Astrocyte (in vitro differentiated cells and primary cell): Measurements from ENCODE around the gene TINAG. TPM values are rescaled to one million over a fixed set of nuclear protein-coding genes. Genes with fewer than 3 reads are reported as not detected.
A peak's percentile ranks its signal among the peaks of the same experiment; 100 is the strongest.

Experiments used
- DNase-seq: peaks from one replicate; pipeline ENCODE4 v3.0.0-alpha.2; 2010; ENCODE audit warnings: low read depth
- FAIRE-seq: peaks from 2 replicates; lab custom pipeline; 2011; peaks lifted over from hg19 to GRCh38; lab: Jason Lieb, UNC
- H2AFZ ChIP-seq: 2 replicates; pipeline ENCODE4 v1.6.0; 2012; ENCODE audit warnings: low read depth, low read length, inconsistent platforms
- H3K27ac ChIP-seq: 2 replicates; pipeline ENCODE4 v1.5.1; 2011; ENCODE audit warnings: low read depth, low read length, inconsistent platforms
- H3K27me3 ChIP-seq: 2 replicates; pipeline ENCODE4 v1.6.0; 2011; ENCODE audit warnings: low read length, inconsistent platforms; ENCODE audit not compliant: insufficient read depth
- H3K36me3 ChIP-seq: 2 replicates; pipeline ENCODE4 v1.5.1; 2011; ENCODE audit warnings: low read length, inconsistent platforms; ENCODE audit not compliant: insufficient read depth
- H3K4me1 ChIP-seq: 2 replicates; pipeline ENCODE4 v1.5.1; 2011; ENCODE audit warnings: low read length, inconsistent platforms; ENCODE audit not compliant: insufficient read depth
- H3K4me2 ChIP-seq: 2 replicates; pipeline ENCODE4 v1.6.0; 2012; ENCODE audit warnings: low read length, inconsistent platforms
- H3K4me3 ChIP-seq: 2 replicates; pipeline ENCODE4 v1.5.1; 2011; ENCODE audit warnings: low read depth, mild to moderate bottlenecking, low read length, inconsistent platforms; ENCODE audit not compliant: insufficient read depth
- H3K79me2 ChIP-seq: 2 replicates; pipeline ENCODE4 v1.6.0; 2012; ENCODE audit warnings: mild to moderate bottlenecking, low read length, inconsistent platforms; ENCODE audit not compliant: insufficient read depth
- H3K9ac ChIP-seq: 2 replicates; pipeline ENCODE4 v1.6.0; 2012; ENCODE audit warnings: mild to moderate bottlenecking, low read length, inconsistent platforms
- H3K9me3 ChIP-seq: 2 replicates; pipeline ENCODE4 v1.5.1; 2012; ENCODE audit warnings: low read depth, mild to moderate bottlenecking, low read length, inconsistent platforms; ENCODE audit not compliant: insufficient read depth
- H4K20me1 ChIP-seq: 2 replicates; pipeline ENCODE4 v1.6.0; 2012; ENCODE audit warnings: low read length, inconsistent platforms; ENCODE audit not compliant: insufficient read depth
- H3K27ac Mint-ChIP-seq: one replicate; pipeline ENCODE4 v1.8.0; 2021; ENCODE audit warnings: mild to moderate bottlenecking, mixed read lengths; ENCODE audit not compliant: unreplicated experiment
- H3K27me3 Mint-ChIP-seq: one replicate; pipeline ENCODE4 v1.8.0; 2021; ENCODE audit warnings: low read depth, mixed read lengths; ENCODE audit not compliant: unreplicated experiment
- H3K36me3 Mint-ChIP-seq: one replicate; pipeline ENCODE4 v1.8.0; 2021; ENCODE audit warnings: low read depth, mixed read lengths; ENCODE audit not compliant: unreplicated experiment
- H3K4me1 Mint-ChIP-seq: one replicate; pipeline ENCODE4 v1.8.0; 2021; ENCODE audit warnings: low read depth, mixed read lengths; ENCODE audit not compliant: unreplicated experiment
- H3K4me3 Mint-ChIP-seq: one replicate; pipeline ENCODE4 v1.8.0; 2021; ENCODE audit warnings: mild to moderate bottlenecking, moderate library complexity, mixed read lengths; ENCODE audit not compliant: unreplicated experiment
- H3K9me3 Mint-ChIP-seq: one replicate; pipeline ENCODE4 v1.8.0; 2021; ENCODE audit warnings: mild to moderate bottlenecking, mixed read lengths; ENCODE audit not compliant: unreplicated experiment
- CTCF ChIP-seq: IDR thresholded peaks from 2 replicates; pipeline ENCODE4 v1.5.1; 2011; ENCODE audit warnings: low read depth, mild to moderate bottlenecking, inconsistent platforms, low read length, moderate library complexity; ENCODE audit not compliant: insufficient read depth
- EZH2 ChIP-seq: IDR thresholded peaks from 2 replicates; pipeline ENCODE4 v1.6.1; 2012; ENCODE audit warnings: mild to moderate bottlenecking, low read length, inconsistent platforms; ENCODE audit not compliant: insufficient read depth
- total RNA-seq: library from RNA; stranded (reverse); gene quantifications from 2 replicates; pipeline ENCODE4 v1.2.1, GENCODE V29; 2021

Gene TINAG
- total RNA-seq, 1 donor from 2014 or later, result not detected

- H2AFZ ChIP-seq, result no peak overlapping the region
- H3K9ac ChIP-seq, result no peak overlapping the region
- Mint-ChIP-seq H3K27me3 (no peaks in the 10 kb centered on the region), H3K36me3 (no peaks in the 10 kb centered on the region), H3K4me3 (no peak overlapping the region), H3K9me3 (no peaks in the 10 kb centered on the region), H3K27ac (no peak overlapping the region), H3K4me1 (peaks cover 4% of the 10 kb centered on the region)
- DNase-seq (peak; percentile 42), FAIRE-seq (peak; percentile 13)
- no peak overlapping the region for H3K27ac ChIP-seq
- no peaks in the 10 kb centered on the region for H3K36me3 ChIP-seq
- H3K79me2 ChIP-seq, result no peaks in the 10 kb centered on the region
- H3K4me1 ChIP-seq, result peaks cover 5% of the 10 kb centered on the region
- no peaks in the 10 kb centered on the region for H3K9me3 ChIP-seq
- H3K4me2 ChIP-seq, result peak overlapping the region; percentile 54
- TF ChIP-seq EZH2 (no peak), CTCF (no peak)
- no peaks in the 10 kb centered on the region for H3K27me3 ChIP-seq
- H3K4me3 ChIP-seq, result no peak overlapping the region
- no peaks in the 10 kb centered on the region for H4K20me1 ChIP-seq
These were observed 58.6 kb downstream of the TINAG start for GRCh38 chr6:54366667-54367327.

GRCh38 chr6:54377776-54378175 is 69.5 kb downstream of the TINAG start:
- no peak for FAIRE-seq
- Histone ChIP-seq H4K20me1 (no peaks in the 10 kb centered on the region), H3K4me3 (no peak overlapping the region), H3K9me3 (no peaks in the 10 kb centered on the region), H3K36me3 (no peaks in the 10 kb centered on the region), H3K4me1 (no peaks in the 10 kb centered on the region), H3K27me3 (no peaks in the 10 kb centered on the region), H3K4me2 (no peak overlapping the region), H3K79me2 (no peaks in the 10 kb centered on the region), H3K27ac (no peak overlapping the region), H3K9ac (no peak overlapping the region), H2AFZ (no peak overlapping the region)
- Mint-ChIP-seq H3K4me3 (no peak overlapping the region), H3K9me3 (no peaks in the 10 kb centered on the region), H3K27ac (no peak overlapping the region), H3K27me3 (no peaks in the 10 kb centered on the region), H3K4me1 (no peaks in the 10 kb centered on the region), H3K36me3 (no peaks in the 10 kb centered on the region)
- DNase-seq, result no peak
- TF ChIP-seq EZH2, result no peak
- TF ChIP-seq CTCF, result no peak

- H3K36me3 ChIP-seq, result no peaks in the 10 kb centered on the region
- Mint-ChIP-seq H3K4me3 (no peak overlapping the region), H3K27me3 (no peaks in the 10 kb centered on the region), H3K36me3 (no peaks in the 10 kb centered on the region), H3K9me3 (no peaks in the 10 kb centered on the region), H3K4me1 (no peaks in the 10 kb centered on the region), H3K27ac (no peak overlapping the region)
- no peak overlapping the region for H3K4me2 ChIP-seq
- no peaks in the 10 kb centered on the region for H3K27me3 ChIP-seq
- no peaks in the 10 kb centered on the region for H3K9me3 ChIP-seq
- DNase-seq (no peak), FAIRE-seq (no peak)
- H3K4me1 ChIP-seq, result no peaks in the 10 kb centered on the region
- no peak overlapping the region for H3K27ac ChIP-seq
- H3K9ac ChIP-seq, result no peak overlapping the region
- H4K20me1 ChIP-seq, result no peaks in the 10 kb centered on the region
- TF ChIP-seq CTCF, result no peak
- TF ChIP-seq EZH2, result no peak
- no peak overlapping the region for H3K4me3 ChIP-seq
- H3K79me2 ChIP-seq, result no peaks in the 10 kb centered on the region
- H2AFZ ChIP-seq, result no peak overlapping the region
These were observed 78.1 kb downstream of the TINAG start for GRCh38 chr6:54386295-54386694.
